HG03280 (cell line): Measurements from ENCODE around the gene FAM227B.

Experiments
- ATAC-seq: cut with Tn5 transposase; IDR thresholded peaks from one replicate; pipeline ENCODE4 v1.9.1; 2021; ENCODE audit warnings: mild to moderate bottlenecking, moderate library complexity; ENCODE audit not compliant: unreplicated experiment

Gene FAM227B

GRCh38 chr15:49303003-49303402 lies 317.6 kb downstream of the FAM227B start:
- ATAC-seq: no peak

GRCh38 chr15:49301562-49301961 lies 319.1 kb downstream of the FAM227B start:
- ATAC-seq: no peak

- ATAC-seq: no peak
These were observed 319.8 kb downstream of the FAM227B start for GRCh38 chr15:49300856-49301255.

- no peak for ATAC-seq
These were observed 323.0 kb downstream of the FAM227B start for GRCh38 chr15:49297584-49297983.

GRCh38 chr15:49296258-49296657 lies 324.4 kb downstream of the FAM227B start:
- ATAC-seq: no peak

DNA sequence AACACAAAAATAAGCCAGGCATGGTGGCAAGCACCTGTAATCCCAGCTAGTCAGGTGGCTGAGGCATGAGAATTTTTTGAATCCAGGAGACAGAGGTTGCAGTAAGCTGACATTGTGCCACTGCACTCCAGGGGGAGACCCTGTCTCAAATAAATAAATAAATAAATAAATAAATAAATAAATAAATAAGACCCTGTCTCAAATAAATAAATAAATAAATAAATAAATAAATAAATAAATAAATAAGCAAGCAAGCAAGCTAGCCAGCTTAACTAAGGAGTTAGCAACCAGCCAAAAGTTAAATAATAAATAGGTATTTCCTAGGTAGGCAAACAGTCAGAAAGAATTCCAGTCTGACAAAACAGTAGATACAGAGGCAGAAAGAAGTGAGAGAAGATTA lies 326.7 kb downstream of the FAM227B start:
- ATAC-seq: no peak

GRCh38 chr15:49290191-49290590 lies 330.4 kb downstream of the FAM227B start:
- no peak for ATAC-seq

GRCh38 chr15:49288391-49288790 lies 332.2 kb downstream of the FAM227B start:
- ATAC-seq: no peak

GRCh38 chr15:49287481-49287880 lies 333.1 kb downstream of the FAM227B start:
- ATAC-seq: no peak

DNA sequence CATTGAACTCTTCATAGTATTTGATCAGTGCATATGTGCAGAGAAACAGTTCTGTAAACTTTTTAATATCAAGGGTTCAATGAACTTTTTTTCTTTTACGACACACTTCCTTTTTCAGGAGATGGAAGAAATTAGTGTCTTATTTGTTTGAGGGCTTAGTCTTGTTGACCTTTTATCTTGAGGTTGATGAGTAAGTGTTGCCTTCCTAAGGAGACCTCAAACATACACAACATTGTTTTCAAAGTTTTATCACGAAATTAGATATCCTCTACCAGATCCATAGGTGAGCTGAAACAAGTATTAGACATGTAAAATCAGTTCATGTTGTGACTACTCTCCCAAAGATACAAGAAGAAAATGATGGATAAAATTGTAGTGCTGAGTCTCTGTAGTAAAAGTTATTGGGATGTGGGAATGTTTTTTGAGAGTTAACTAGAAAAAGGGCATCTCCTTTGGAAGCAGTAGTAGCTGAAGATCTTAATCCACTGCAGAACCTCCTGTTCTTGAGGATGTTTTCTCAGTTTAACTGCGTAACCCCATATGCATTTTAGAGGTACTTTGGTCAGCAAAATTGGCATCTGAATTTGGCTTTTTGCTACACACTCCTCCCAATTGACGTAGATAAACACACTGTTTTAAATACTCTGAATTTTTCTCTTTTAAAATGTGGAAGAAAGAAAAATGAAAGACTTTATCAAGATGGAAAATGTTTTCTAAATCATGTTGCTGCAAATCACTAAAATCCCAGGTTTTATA lies 333.8 kb downstream of the FAM227B start:
- ATAC-seq: no peak

DNA sequence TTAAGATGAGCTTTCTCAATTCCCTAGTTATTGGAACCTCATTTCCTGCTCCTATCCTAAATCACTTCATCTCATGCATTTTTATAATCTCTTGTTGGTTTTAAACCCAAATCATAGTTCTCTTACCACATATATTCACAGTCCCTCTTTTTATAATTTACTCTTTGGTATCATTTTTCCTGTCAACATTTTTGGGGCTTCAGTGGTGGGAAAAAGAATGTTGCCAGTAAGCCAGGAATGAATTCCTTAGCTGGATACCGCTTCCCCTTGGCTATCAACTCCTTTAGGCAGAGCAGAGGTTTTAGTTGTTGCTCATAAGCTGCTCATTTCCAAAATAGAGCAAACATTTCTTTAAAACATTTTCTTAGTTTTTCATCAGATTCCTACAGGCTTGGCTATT lies 338.3 kb downstream of the FAM227B start:
- ATAC-seq: no peak

GRCh38 chr15:49279521-49280456 lies 340.8 kb downstream of the FAM227B start:
- no peak for ATAC-seq

GRCh38 chr15:49278751-49279150 lies 341.9 kb downstream of the FAM227B start:
- ATAC-seq: no peak
